Dendritic cell treated with granulocyte-macrophage colony-stimulating factor and Interleukin-4, amounts not matched to agents 40 ng/mL and 50 ng/mL, for 4 days (primary cell): ENCODE data around the gene FAS.
"Not testable (repeated sequence)": the region's sequence is repeated elsewhere in the genome, so short reads cannot be mapped to it uniquely, and the experiment has no call there.

Source experiments
- H3K27ac Mint-ChIP-seq: one replicate; pipeline ENCODE4 v1.8.0; 2022; ENCODE audit warnings: mild to moderate bottlenecking, mixed read lengths
- H3K27me3 Mint-ChIP-seq: one replicate; pipeline ENCODE4 v1.8.0; 2022; ENCODE audit warnings: mild to moderate bottlenecking, mixed read lengths
- H3K36me3 Mint-ChIP-seq: one replicate; pipeline ENCODE4 v1.8.0; 2022; ENCODE audit warnings: low read depth, mixed read lengths
- H3K4me1 Mint-ChIP-seq: one replicate; pipeline ENCODE4 v1.8.0; 2022; ENCODE audit warnings: low read depth, mixed read lengths
- H3K4me3 Mint-ChIP-seq: one replicate; pipeline ENCODE4 v1.8.0; 2022; ENCODE audit warnings: mild to moderate bottlenecking, moderate library complexity, mixed read lengths
- H3K9me3 Mint-ChIP-seq: one replicate; pipeline ENCODE4 v1.8.0; 2022; ENCODE audit warnings: mixed read lengths
- intact Hi-C: fragments of 100-400 bp; cut with micrococcal nuclease; formaldehyde crosslinking; loops from one replicate; pipeline ENCODE4 v1.15.0; 2022

Gene FAS

DNA sequence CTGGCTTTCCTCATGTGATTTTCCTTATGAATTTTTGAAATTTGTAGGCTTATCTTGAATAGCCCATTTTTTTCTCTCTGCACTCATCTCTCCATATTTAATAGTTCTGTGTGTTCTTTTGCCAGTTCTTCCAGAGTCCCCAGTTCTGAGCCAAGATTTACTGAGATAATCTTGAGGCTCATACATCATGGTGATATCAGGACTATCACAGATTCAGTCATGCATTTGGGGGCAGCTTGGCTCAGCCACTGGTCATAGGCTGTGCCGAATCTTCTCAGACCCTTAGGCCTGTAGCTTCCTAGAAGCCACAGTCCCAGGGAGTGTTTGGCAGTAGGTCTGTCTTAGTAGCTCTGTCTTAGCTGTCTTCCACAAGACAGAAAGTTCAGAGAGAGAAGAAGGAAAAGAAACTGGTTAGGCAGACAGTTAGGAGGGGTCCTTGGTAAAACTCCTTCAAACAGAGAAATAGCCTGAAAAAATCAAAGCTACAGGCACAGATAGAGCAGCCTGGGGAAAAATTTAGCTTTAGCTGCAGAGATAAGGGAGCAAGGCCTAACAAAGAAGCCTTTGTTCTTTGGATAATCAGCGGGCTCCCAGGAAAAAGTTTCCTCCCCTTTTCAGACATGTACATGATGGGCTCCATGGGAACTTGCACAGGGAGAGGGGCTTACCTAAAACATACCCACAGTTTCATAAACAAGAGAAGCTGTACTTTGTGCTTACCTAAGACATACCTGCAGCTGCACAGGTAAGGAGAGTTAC is 29.1 kb downstream of the FAS start:
- no peaks in the 10 kb centered on the region for H3K4me1 Mint-ChIP-seq
- intact Hi-C loops = no loop called here
- H3K4me3 Mint-ChIP-seq = no peak overlapping the region
- peaks cover 40% of the 10 kb centered on the region for H3K36me3 Mint-ChIP-seq
- H3K27ac Mint-ChIP-seq = no peak overlapping the region
- H3K27me3 Mint-ChIP-seq = no peaks in the 10 kb centered on the region
- H3K9me3 Mint-ChIP-seq = peaks cover 11% of the 10 kb centered on the region

DNA sequence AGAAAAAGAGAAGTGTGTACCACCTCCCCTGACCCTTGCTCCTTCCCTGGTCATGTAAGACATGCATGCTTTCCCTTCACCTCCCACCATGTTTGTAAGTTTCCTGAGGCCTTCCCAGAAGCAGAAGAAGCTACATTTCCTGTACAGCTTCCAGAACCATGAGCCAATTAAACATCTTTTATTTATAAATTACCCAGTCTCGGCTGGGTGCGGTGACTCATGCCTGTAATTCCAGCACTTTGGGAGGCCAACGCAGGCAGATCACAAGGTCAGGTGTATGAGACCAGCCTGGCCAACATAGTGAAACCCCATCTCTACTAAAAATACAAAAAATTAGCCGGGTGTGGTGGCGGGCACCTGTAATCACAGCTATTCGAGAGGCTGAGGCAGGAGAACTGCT is 30.9 kb downstream of the FAS start:
- H3K27ac Mint-ChIP-seq, H3K4me1 Mint-ChIP-seq, H3K27me3 Mint-ChIP-seq, intact Hi-C loops, H3K4me3 Mint-ChIP-seq: not testable (repeated sequence)
- Mint-ChIP-seq H3K36me3 (peaks cover 45% of the 10 kb centered on the region), H3K9me3 (peaks cover 11% of the 10 kb centered on the region)

DNA sequence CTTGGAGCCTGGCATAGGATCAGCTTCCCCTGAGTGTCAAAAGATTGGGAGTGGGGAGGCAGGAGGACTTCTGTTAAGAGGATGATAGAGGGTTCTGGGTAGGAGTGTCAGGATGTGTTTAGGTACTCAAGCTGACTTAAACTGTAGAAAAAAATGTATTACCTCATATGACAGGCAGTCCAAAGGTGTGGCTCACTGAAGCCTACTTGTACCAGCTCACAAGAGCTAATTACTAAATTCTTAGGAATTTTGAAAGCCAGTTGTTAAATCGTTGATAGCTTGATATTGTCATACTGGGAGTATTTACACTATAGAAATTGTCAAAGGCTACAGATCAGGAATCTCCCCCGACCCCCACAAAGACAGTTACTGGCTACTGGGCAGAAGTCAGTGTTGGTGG is 32.1 kb downstream of the FAS start:
- Mint-ChIP-seq H3K27ac (no peak overlapping the region), H3K9me3 (peaks cover 5% of the 10 kb centered on the region), H3K36me3 (peaks cover 39% of the 10 kb centered on the region), H3K4me3 (no peak overlapping the region), H3K27me3 (peaks cover under 1% of the 10 kb centered on the region), H3K4me1 (no peaks in the 10 kb centered on the region)
- intact Hi-C loops = no loop called here

DNA sequence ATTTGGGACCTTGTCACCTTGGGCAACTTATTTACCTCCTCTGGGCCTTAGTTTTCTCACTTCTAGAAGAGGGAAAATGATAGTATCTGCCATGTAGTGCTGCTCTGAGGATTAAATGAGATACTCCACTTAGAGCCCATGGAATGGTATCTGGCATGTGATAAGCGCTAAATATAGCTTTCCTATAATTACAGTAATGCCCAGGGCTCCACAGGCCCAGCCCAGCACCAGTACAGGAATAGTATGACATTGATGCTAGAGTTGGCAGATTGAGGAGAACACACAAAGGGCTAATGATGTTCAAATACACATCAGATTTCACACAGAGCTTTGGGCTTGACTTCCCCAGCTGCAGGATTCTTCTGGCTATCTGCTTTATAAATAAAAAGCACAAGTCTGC is 34.9 kb downstream of the FAS start:
- intact Hi-C loops = no loop called here
- H3K4me1 Mint-ChIP-seq = peaks cover 12% of the 10 kb centered on the region
- no peak overlapping the region for H3K27ac Mint-ChIP-seq
- H3K4me3 Mint-ChIP-seq = no peak overlapping the region
- peaks cover 3% of the 10 kb centered on the region for H3K27me3 Mint-ChIP-seq
- H3K36me3 Mint-ChIP-seq = peaks cover 15% of the 10 kb centered on the region
- no peaks in the 10 kb centered on the region for H3K9me3 Mint-ChIP-seq

DNA sequence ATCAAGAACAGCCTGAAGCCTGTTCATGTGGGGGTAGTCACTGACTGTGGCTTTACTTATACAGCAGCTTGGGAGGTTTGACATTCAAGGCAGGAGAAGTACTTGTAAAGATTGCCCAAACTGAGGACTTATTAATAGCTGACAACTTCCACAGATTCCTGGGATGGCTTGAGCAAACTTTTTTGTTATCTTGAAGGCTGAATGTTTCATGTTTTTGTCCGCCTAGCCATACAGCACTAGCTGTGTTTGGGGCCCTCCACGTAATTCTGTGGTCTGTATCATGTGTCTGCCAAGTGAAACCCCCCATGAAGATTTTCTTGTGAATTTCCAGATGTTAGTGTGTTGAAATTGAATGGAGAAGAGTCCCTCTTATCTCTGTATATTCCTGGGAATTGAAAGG is 38.6 kb downstream of the FAS start:
- H3K27me3 Mint-ChIP-seq = peaks cover 3% of the 10 kb centered on the region
- no peaks in the 10 kb centered on the region for H3K9me3 Mint-ChIP-seq
- peaks cover 7% of the 10 kb centered on the region for H3K36me3 Mint-ChIP-seq
- intact Hi-C loops = loop anchor here (1.0 kb wide), 1 partner anchor 184 kb away; no protein-coding TSS in a partner anchor
- H3K27ac Mint-ChIP-seq = no peak overlapping the region
- peaks cover 39% of the 10 kb centered on the region for H3K4me1 Mint-ChIP-seq
- no peak overlapping the region for H3K4me3 Mint-ChIP-seq

DNA sequence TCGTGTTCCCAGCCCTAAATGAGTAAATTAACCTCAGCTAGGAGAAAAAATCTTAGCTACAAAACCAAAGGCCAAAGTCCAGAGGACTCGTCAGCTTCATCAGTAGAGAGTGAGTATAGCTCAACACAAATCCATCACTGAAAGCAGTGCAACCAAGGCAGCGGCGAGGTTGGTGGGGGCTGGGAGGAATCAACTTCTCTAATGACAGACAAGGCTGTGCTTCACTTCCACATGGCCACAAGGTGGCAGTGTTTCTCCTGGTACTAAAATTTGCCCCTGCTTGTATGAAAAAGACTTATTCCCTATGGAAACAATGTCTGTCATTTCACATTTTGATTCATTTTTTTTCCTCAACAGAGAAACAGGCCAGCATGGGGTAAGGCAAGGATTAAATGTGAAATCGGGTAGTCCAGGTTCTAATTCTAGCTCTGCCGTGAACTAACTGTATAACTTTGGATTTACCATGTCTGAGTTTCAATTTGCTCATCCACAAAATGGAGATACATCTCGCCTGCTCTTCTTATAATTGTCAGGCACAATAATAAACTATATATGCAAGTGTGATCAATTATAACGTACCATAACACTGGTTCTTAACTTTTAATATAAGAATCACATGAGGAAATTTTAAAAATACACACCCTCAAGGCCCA is 39.3 kb downstream of the FAS start:
- Mint-ChIP-seq H3K27ac (no peak overlapping the region), H3K27me3 (peaks cover 5% of the 10 kb centered on the region), H3K36me3 (peaks cover 3% of the 10 kb centered on the region), H3K4me3 (no peak overlapping the region), H3K4me1 (peaks cover 46% of the 10 kb centered on the region), H3K9me3 (no peaks in the 10 kb centered on the region)
- intact Hi-C loops = loop anchor here (1.0 to 5.0 kb wide), 3 partner anchors 132 to 187 kb away; no protein-coding TSS in a partner anchor

DNA sequence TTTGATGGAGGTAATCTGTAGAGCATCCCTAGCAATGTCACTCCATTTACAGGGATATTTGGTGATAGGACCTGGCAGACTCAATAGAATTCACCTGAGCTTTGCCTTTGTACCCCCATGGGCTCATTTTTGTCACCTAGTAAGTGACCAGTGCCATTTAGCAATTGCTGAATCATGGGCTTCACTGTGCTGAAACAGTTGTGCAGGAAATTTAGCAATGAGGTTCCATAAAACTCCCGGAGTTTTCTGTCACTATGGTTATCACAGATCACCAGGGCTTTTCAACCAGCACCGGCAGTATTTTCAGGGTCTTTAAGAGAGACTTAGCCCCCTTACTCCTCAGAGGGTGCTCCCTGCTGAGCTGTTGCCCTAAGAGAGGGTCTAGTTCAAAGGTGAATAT is 40.2 kb downstream of the FAS start:
- H3K9me3 Mint-ChIP-seq = no peaks in the 10 kb centered on the region
- H3K4me3 Mint-ChIP-seq = no peak overlapping the region
- peak overlapping the region; percentile 76 for H3K27ac Mint-ChIP-seq
- peaks cover 55% of the 10 kb centered on the region for H3K4me1 Mint-ChIP-seq
- intact Hi-C loops = loop anchor here (1.0 to 5.0 kb wide), 2 partner anchors 132 to 187 kb away; no protein-coding TSS in a partner anchor
- H3K27me3 Mint-ChIP-seq = peaks cover 6% of the 10 kb centered on the region
- no peaks in the 10 kb centered on the region for H3K36me3 Mint-ChIP-seq

DNA sequence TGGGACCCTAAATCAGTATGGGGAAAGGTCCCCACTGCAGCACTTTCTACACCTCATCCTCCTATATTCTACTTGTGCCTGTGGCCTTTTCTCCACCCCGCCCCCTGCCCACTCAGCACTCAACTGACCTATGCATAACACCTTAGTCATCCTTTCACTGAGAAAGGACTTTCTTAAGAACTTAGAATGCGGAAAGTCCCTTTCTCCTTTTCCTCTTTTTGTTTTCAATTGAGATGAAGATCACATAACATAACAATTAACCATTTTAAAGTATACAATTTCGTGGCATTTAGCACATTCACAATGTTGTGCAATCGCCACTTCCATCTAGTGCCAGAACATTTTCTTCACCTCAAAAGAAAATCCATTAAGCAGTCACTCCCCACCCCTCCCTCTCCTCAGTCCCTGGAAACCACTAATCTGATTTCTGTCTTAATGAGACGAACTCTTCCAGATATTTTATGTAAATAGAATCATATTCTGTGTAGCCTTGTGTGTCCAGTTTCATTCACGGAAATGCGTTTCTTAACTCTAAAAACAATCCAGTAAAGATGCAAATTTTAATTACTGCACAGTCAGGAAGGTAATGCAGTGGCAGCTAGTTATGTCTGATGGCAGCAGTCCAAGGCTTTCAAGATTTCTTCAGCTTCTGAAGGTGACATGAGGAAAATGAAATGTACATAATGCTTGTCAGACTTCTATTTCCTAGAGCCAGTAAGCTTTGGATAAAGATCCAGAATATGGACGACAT is 41.7 kb downstream of the FAS start:
- H3K9me3 Mint-ChIP-seq = no peaks in the 10 kb centered on the region
- H3K4me1 Mint-ChIP-seq = peaks cover 63% of the 10 kb centered on the region
- peaks cover 6% of the 10 kb centered on the region for H3K27me3 Mint-ChIP-seq
- intact Hi-C loops = loop anchor here (2.0 to 5.0 kb wide), 3 partner anchors 54 to 130 kb away; no protein-coding TSS in a partner anchor
- H3K36me3 Mint-ChIP-seq = no peaks in the 10 kb centered on the region
- peak overlapping the region; percentile 76 for H3K27ac Mint-ChIP-seq
- no peak overlapping the region for H3K4me3 Mint-ChIP-seq

DNA sequence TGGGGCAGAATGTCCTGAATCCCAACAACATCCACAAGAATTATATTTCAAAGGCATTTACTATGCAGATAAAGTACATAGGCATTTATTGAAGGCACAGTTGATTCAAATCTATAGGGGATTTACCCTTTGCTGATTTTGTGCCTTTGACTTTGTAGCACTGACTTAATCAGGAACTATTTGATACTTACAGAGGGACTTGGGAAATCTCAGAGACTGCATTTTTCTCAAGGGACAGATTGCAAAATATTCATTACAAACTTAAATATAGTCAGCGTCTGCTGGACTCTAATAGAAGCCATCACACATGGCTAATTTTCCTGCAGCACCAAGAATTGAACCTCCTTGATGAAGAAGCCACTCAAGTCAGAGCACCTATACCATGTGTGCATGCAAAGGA is 44.9 kb downstream of the FAS start:
- intact Hi-C loops = no loop called here
- Mint-ChIP-seq H3K4me1 (peaks cover 57% of the 10 kb centered on the region), H3K36me3 (no peaks in the 10 kb centered on the region), H3K27me3 (peaks cover 3% of the 10 kb centered on the region), H3K9me3 (peaks cover 3% of the 10 kb centered on the region), H3K4me3 (no peak overlapping the region), H3K27ac (no peak overlapping the region)

DNA sequence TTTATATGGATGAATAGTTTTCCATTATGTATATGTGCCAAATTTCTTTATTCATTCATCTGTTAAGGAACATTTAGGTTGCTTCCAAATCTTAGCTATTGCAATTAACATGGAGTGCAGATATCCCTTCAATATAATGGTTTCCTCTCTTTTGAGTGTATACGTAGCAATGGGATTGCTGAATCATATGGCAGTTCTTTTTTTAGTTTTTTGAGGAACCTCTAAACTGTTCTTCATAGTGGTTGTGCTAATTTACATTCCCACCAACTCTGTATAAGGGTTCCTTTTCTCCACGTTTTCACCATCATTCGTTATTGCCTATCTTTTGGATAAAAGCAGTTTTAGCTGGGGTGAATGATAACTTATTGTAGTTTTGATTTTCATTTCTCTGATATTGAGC is 46.5 kb downstream of the FAS start:
- intact Hi-C loops = no loop called here
- H3K4me3 Mint-ChIP-seq = no peak overlapping the region
- H3K27ac Mint-ChIP-seq = peak overlapping the region; percentile 61
- H3K9me3 Mint-ChIP-seq = peaks cover 5% of the 10 kb centered on the region
- H3K36me3 Mint-ChIP-seq = no peaks in the 10 kb centered on the region
- peaks cover 3% of the 10 kb centered on the region for H3K27me3 Mint-ChIP-seq
- peaks cover 44% of the 10 kb centered on the region for H3K4me1 Mint-ChIP-seq

DNA sequence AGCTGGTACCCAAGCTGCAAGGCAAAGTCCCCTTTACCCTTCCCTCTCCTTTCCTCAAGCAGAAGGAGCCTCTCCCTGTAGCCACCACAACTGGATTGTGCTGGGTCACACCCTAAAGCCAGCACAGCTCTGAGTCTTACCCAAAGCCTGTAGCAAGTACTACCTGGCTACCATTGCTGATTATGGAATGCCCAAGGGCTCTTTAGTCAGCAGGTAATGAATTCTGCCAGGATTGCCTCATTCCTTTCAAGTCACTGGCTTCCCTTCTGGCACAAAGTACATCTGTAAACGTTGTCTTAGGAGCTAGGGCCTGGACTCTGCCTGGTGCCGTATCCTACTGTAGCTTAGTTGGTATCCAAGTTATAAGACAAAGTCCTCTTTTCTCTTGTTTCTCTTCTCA is 52.0 kb downstream of the FAS start:
- no peaks in the 10 kb centered on the region for H3K27me3 Mint-ChIP-seq
- H3K27ac Mint-ChIP-seq = no peak overlapping the region
- no peak overlapping the region for H3K4me3 Mint-ChIP-seq
- H3K36me3 Mint-ChIP-seq = no peaks in the 10 kb centered on the region
- peaks cover 5% of the 10 kb centered on the region for H3K9me3 Mint-ChIP-seq
- intact Hi-C loops = no loop called here
- peaks cover 27% of the 10 kb centered on the region for H3K4me1 Mint-ChIP-seq

DNA sequence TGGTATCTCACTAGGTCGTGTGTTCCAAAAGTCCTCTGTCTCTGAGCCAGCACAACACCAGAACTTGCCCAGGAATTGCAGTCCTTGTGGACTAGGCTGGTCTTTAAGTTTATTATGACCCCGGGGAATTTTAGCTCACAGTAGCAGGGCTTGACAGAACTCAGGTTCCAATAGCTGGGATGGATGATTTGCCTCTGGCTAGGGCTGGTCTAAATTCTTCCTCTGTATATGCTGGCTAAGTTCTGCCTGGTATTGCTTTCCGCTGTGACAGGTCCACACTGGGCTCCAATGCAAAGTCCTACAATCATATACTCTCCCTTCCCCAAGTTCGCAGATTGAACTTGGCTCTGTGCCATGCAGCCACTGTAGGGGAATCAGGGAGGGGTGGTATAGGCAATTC is 52.5 kb downstream of the FAS start:
- Mint-ChIP-seq H3K9me3 (peaks cover 5% of the 10 kb centered on the region), H3K27ac (no peak overlapping the region), H3K4me1 (peaks cover 29% of the 10 kb centered on the region), H3K4me3 (no peak overlapping the region), H3K27me3 (no peaks in the 10 kb centered on the region), H3K36me3 (no peaks in the 10 kb centered on the region)
- intact Hi-C loops = no loop called here

DNA sequence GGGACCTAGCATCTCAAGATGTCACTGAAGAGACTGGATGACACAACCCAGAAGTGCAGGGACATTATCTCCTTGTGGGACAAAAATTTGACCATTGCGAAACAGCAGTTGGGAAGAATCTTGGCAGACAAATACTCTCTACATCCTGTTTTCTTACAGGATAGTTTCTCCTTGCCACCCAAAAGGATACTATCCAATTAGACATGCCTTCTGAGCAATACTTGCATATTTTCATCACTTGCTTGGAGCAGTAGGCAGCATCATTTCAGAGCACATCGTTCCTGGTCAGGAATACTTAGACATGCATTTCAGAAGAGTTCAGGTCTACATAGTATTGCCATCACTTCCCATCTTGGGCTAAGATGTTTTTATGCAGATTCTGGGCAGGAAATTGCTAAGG is 56.8 kb downstream of the FAS start:
- Mint-ChIP-seq H3K27ac (peak overlapping the region; percentile 55), H3K4me3 (no peak overlapping the region)

DNA sequence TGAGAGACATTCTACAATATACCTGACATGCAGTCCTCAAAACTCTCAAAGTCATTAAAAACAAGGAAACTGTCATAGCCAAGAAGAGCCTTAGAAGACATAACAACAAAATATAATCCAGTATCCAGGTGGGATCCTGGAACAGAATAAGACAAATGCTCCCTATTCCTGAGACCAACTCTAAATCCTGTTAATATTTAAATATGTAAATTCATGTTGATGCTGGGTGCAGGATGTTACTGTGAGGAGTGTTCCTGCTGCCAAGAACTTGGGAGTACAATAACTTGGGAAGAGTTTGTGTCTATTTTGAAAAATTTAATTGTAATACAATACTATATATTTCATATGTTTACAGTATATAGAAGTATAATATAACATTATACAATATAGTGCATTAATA is 61.0 kb downstream of the FAS start:
- intact Hi-C loops = no loop called here
- Mint-ChIP-seq H3K9me3 (no peaks in the 10 kb centered on the region), H3K4me3 (no peak overlapping the region), H3K4me1 (peaks cover 52% of the 10 kb centered on the region), H3K27me3 (no peaks in the 10 kb centered on the region), H3K27ac (no peak overlapping the region), H3K36me3 (no peaks in the 10 kb centered on the region)

More for the DNA sequence above, 56.8 kb downstream of the FAS start:
- H3K27me3 Mint-ChIP-seq = no peaks in the 10 kb centered on the region
- no peaks in the 10 kb centered on the region for H3K9me3 Mint-ChIP-seq
- intact Hi-C loops = no loop called here
- peaks cover 41% of the 10 kb centered on the region for H3K4me1 Mint-ChIP-seq
- H3K36me3 Mint-ChIP-seq = no peaks in the 10 kb centered on the region
